Subcutaneous preadipocyte (primary cell): ENCODE measurements around the gene ZNF483. TPM values are rescaled to one million over a fixed set of nuclear protein-coding genes. Genes with fewer than 3 reads are reported as not detected.

Experiments
- total RNA-seq: library from RNA; depleted of rRNA; stranded (reverse); fragments of >200 nt; gene quantifications from 2 replicates; pipeline ENCODE4 v1.2.3, GENCODE V29; 2012

ZNF483 gene
- total RNA-seq: 0.73 and 0.78 TPM in 2 replicates

GRCh38 chr9:111525056-111525977 lies at the start of gene ZNF483:
Gene ZNF483, plus strand, starts transcription at chr9:111525179. Its CDS starts 2,217 bp downstream, at chr9:111527396.

GRCh38 chr9:111483858-111484571 lies 41.0 kb upstream of the ZNF483 start, which contains the start of gene ECPAS:
Gene ECPAS, minus strand, starts transcription at chr9:111484383. Its CDS starts 11,465 bp downstream, at chr9:111472918.

GRCh38 chr9:111599092-111599954 lies 74.3 kb downstream of the ZNF483 start, which contains the start of gene PTGR1:
Gene PTGR1, minus strand, starts transcription at chr9:111599647. Its CDS starts 2,225 bp downstream, at chr9:111597422.

Other genes with a start within 250 kb of the ZNF483 start
- gene OR2K2, start 195.0 kb upstream of the ZNF483 start, total RNA-seq: not detected in 2 replicates
- gene ECPAS, start 40.8 kb upstream of the ZNF483 start, total RNA-seq: 107 and 116 TPM in 2 replicates
- gene PTGR1, start 74.5 kb downstream of the ZNF483 start, total RNA-seq: 41.2 and 56.2 TPM in 2 replicates
- gene DNAJC25, start 106.2 kb downstream of the ZNF483 start, total RNA-seq: 5.5 and 5.9 TPM in 2 replicates
- gene GNG10, start 136.4 kb downstream of the ZNF483 start, total RNA-seq: 72.4 and 79.8 TPM in 2 replicates